HCT116 (cell line): ENCODE measurements around the gene EVI5. TPM values are rescaled to one million over a fixed set of nuclear protein-coding genes. Genes with fewer than 3 reads are reported as not detected.
"Not testable (repeated sequence)": the region's sequence is repeated elsewhere in the genome, so short reads cannot be mapped to it uniquely, and the experiment has no call there.

Experiments
- ATAC-seq: fragments of 200-7000 bp; cut with Tn5 transposase; 2 replicates; pipeline ENCODE4 v1.9.1; 2020; ENCODE audit warnings: mild to moderate bottlenecking, moderate library complexity
- BruUV-seq: library from RNA; stranded (reverse); fragments of 400-500 nt; replicated peaks from 2 replicates; lab custom pipeline; 2021; lab: Mats Ljungman, UMichigan
- CTCF ChIA-PET: fragments of 300-600 bp; sonication (Branson Sonifier 250); formaldehyde crosslinking; loops from one replicate; lab custom pipeline; 2021; ENCODE audit warnings: antibody characterized with exemption; lab: Charles Lee
- POLR2A ChIA-PET: fragments of 300-600, 350-600 bp; sonication (Branson Sonifier 250); formaldehyde crosslinking; loops from one replicate; lab custom pipeline; 2021; ENCODE audit warnings: antibody characterized with exemption; lab: Charles Lee
- RAD21 ChIA-PET, 2 experiments: fragments of 300-600 bp; sonication (Branson Sonifier 250); formaldehyde crosslinking; loops; one replicate each; lab custom pipeline; 2023; ENCODE audit warnings: low total read pairs in 2 of 2; ENCODE audit not compliant: uncharacterized antibody in 2 of 2, unreplicated experiment in 2 of 2, low non-redundant PET in 1 of 2; lab: Charles Lee
- DNase-seq: peaks from one replicate; pipeline ENCODE4 v3.0.0-alpha.2; 2010; ENCODE audit warnings: low read depth, low spot score
- H2AFZ ChIP-seq: fragments of 200-600 bp; shearing (Covaris generic), sonication (generic); 2 replicates; pipeline ENCODE4 v1.6.1; 2017; ENCODE audit warnings: low read depth, mixed run types, mixed read lengths, antibody characterized with exemption, low read length; ENCODE audit not compliant: poor library complexity, severe bottlenecking
- H3K27ac ChIP-seq: 2 replicates; pipeline ENCODE4 v1.5.1; 2012; ENCODE audit warnings: low read depth, low read length
- H3K27me3 ChIP-seq: fragments of 200-600 bp; sonication (generic); 2 replicates; pipeline ENCODE4 v1.6.1; 2016; ENCODE audit warnings: mixed run types, low read length, mixed read lengths; ENCODE audit not compliant: insufficient read depth
- H3K36me3 ChIP-seq, 2 experiments: fragments of 200-500 bp in 1 of 2; fragments of 200-600 bp in 1 of 2; sonication (Bioruptor generic) in 1 of 2; sonication (generic) in 1 of 2; 2 replicates each; pipeline versions ENCODE4 v1.5.1 to v1.6.1; 2014 to 2016; ENCODE audit warnings: low read length in 2 of 2, inconsistent platforms in 1 of 2, mixed read lengths in 1 of 2, mixed run types in 1 of 2; ENCODE audit not compliant: insufficient read depth in 2 of 2, control insufficient read depth in 1 of 2
- H3K4me1 ChIP-seq, 2 experiments: fragments of 200-600 bp in 1 of 2; sonication (generic) in 1 of 2; 2 replicates each; pipeline versions ENCODE4 v1.5.1 to v1.6.1; 2012 to 2017; ENCODE audit warnings: low read length in 2 of 2, inconsistent platforms in 1 of 2, mild to moderate bottlenecking in 1 of 2, mixed read lengths in 1 of 2, mixed run types in 1 of 2, moderate library complexity in 1 of 2; ENCODE audit not compliant: insufficient read depth in 2 of 2, control insufficient read depth in 1 of 2
- H3K4me2 ChIP-seq: fragments of 200-600 bp; sonication (generic); 2 replicates; pipeline ENCODE4 v1.6.1; 2017; ENCODE audit warnings: mixed run types, low read length, mixed read lengths
- H3K4me3 ChIP-seq, 2 experiments: fragments of 200-600 bp in 1 of 2; sonication (generic) in 1 of 2; replicated peaks in 1 of 2; 2 replicates each; pipeline ENCODE4 v1.5.1; 2011 to 2016; ENCODE audit warnings: low read length in 2 of 2, control low read depth in 1 of 2, low read depth in 1 of 2, mild to moderate bottlenecking in 1 of 2, mixed read lengths in 1 of 2, mixed run types in 1 of 2
- H3K79me2 ChIP-seq: fragments of 200-600 bp; sonication (generic); 2 replicates; pipeline ENCODE4 v1.6.1; 2017; ENCODE audit warnings: mild to moderate bottlenecking, mixed run types, low read length, moderate library complexity, mixed read lengths; ENCODE audit not compliant: insufficient read depth
- H3K9ac ChIP-seq: fragments of 200-600 bp; sonication (generic); 2 replicates; pipeline ENCODE4 v1.6.1; 2016; ENCODE audit warnings: low read length, mixed read lengths
- H3K9me2 ChIP-seq: fragments of 200-600 bp; sonication (generic), shearing (Covaris generic); 2 replicates; pipeline ENCODE4 v1.6.1; 2017; ENCODE audit warnings: mixed run types, mild to moderate bottlenecking, moderate library complexity; ENCODE audit not compliant: insufficient read depth
- H3K9me3 ChIP-seq, 2 experiments: fragments of 200-500 bp in 1 of 2; fragments of 200-600 bp in 1 of 2; sonication (Bioruptor generic) in 1 of 2; sonication (generic) in 1 of 2; 2 replicates each; pipeline ENCODE4 v1.6.1; 2014 to 2017; ENCODE audit warnings: low read length in 2 of 2, mixed read lengths in 2 of 2, inconsistent platforms in 1 of 2, low read depth in 1 of 2, mild to moderate bottlenecking in 1 of 2, mixed run types in 1 of 2, moderate library complexity in 1 of 2; ENCODE audit not compliant: control insufficient read depth in 1 of 2, insufficient read depth in 1 of 2
- H4K20me1 ChIP-seq: fragments of 200-600 bp; sonication (generic), shearing (Covaris generic); 2 replicates; pipeline ENCODE4 v1.6.1; 2017; ENCODE audit warnings: mixed run types, mild to moderate bottlenecking, moderate library complexity; ENCODE audit not compliant: insufficient read depth
- CEBPB ChIP-seq: IDR thresholded peaks from 2 replicates; pipeline ENCODE4 v1.6.1; 2012; ENCODE audit warnings: low read depth
- EGR1 ChIP-seq: IDR thresholded peaks from 2 replicates; pipeline ENCODE4 v1.6.1; 2012; ENCODE audit warnings: low read depth
- RAD21 ChIP-seq: IDR thresholded peaks from 2 replicates; pipeline ENCODE4 v1.6.1; 2012; ENCODE audit warnings: low read depth, mild to moderate bottlenecking
- SIN3A ChIP-seq: IDR thresholded peaks from 2 replicates; pipeline ENCODE4 v1.6.1; 2012; ENCODE audit warnings: low read depth
- intact Hi-C: fragments of 100-400 bp; cut with micrococcal nuclease; formaldehyde crosslinking; loops from 2 replicates; pipeline ENCODE4 v1.10.0; 2022
- total RNA-seq: library from RNA; stranded (reverse); gene quantifications from one replicate; pipeline ENCODE4 v1.2.1, GENCODE V29; 2021; ENCODE audit not compliant: unreplicated experiment
- TF ChIP-seq, protein P1 (sequence below): IDR thresholded peaks from 2 replicates; pipeline ENCODE4 v1.6.1; 2012; ENCODE audit warnings: low read depth

Gene EVI5
- total RNA-seq, 1 experiment from 2014 or later: 21.8 TPM

DNA sequence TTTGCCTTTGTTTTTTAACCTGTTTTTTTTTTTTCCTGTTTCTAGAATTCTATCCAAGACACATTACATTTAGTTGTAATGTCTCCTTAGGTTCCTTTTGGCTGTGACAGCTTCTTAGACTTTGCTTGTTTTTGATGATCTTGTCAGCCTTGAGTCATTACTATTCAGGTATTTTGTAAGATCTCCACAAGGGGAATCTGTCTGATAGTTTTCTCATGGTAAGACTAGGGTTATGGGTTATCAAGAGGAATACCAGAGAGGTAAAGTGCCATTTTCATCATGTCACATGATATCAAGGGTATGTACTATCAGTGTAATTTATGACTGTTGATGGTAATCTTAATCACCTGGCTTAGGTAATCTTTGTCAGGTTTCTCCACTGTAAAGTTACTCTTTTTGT, 199.1 kb downstream of the EVI5 start:
- intact Hi-C loops: no loop called here
- Histone ChIP-seq H4K20me1 (no peaks in the 10 kb centered on the region; the same call in 1 of the 2 replicates), H3K79me2 (no peaks in the 10 kb centered on the region), H3K36me3 (no peaks in the 10 kb centered on the region), H3K27me3 (no peaks in the 10 kb centered on the region), H3K4me3 (no peak overlapping the region), H3K27ac (no peak overlapping the region), H3K9me2 (no peaks in the 10 kb centered on the region), H2AFZ (no peak overlapping the region), H3K9ac (no peak overlapping the region), H3K9me3 (no peaks in the 10 kb centered on the region), H3K4me1 (peaks cover 0 to 8% of the 10 kb centered on the region in 2 experiments; a peak in 2 of 4 replicates), H3K4me2 (no peak overlapping the region)
- no peak for DNase-seq
- ChIA-PET CTCF (no interaction called here), POLR2A (no interaction called here), RAD21 (no interaction called here)
- ATAC-seq: no peak
- no TSS peak for BruUV-seq
- TF ChIP-seq, protein P1, sequence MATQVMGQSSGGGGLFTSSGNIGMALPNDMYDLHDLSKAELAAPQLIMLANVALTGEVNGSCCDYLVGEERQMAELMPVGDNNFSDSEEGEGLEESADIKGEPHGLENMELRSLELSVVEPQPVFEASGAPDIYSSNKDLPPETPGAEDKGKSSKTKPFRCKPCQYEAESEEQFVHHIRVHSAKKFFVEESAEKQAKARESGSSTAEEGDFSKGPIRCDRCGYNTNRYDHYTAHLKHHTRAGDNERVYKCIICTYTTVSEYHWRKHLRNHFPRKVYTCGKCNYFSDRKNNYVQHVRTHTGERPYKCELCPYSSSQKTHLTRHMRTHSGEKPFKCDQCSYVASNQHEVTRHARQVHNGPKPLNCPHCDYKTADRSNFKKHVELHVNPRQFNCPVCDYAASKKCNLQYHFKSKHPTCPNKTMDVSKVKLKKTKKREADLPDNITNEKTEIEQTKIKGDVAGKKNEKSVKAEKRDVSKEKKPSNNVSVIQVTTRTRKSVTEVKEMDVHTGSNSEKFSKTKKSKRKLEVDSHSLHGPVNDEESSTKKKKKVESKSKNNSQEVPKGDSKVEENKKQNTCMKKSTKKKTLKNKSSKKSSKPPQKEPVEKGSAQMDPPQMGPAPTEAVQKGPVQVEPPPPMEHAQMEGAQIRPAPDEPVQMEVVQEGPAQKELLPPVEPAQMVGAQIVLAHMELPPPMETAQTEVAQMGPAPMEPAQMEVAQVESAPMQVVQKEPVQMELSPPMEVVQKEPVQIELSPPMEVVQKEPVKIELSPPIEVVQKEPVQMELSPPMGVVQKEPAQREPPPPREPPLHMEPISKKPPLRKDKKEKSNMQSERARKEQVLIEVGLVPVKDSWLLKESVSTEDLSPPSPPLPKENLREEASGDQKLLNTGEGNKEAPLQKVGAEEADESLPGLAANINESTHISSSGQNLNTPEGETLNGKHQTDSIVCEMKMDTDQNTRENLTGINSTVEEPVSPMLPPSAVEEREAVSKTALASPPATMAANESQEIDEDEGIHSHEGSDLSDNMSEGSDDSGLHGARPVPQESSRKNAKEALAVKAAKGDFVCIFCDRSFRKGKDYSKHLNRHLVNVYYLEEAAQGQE: no peak
- TF ChIP-seq SIN3A: no peak
- no peak for TF ChIP-seq EGR1
- no peak for TF ChIP-seq CEBPB
- TF ChIP-seq RAD21: no peak

DNA sequence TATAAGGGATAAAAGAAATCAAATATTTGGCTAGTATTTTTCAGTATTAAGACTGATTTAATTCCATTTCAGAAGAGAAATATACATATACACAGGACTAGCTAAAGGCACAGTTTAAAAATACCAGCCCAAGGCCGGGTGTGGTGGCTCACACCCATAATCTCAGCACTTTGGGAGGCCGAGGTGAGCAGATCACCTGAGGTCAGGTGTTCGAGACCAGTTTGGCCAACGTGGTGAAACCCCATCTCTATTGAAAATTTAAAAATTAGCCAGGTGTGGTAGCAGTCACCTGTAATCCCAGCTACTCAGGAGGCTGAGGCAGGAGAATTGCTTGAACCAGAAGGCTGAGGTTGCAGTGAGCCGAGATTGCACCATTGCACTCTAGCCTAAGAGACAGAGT, 200.1 kb downstream of the EVI5 start:
- H3K36me3 ChIP-seq, H3K9me2 ChIP-seq, ATAC-seq, intact Hi-C loops, H2AFZ ChIP-seq, H4K20me1 ChIP-seq, H3K9me3 ChIP-seq, H3K4me2 ChIP-seq, CTCF ChIA-PET, DNase-seq, H3K4me1 ChIP-seq, H3K27ac ChIP-seq, POLR2A ChIA-PET, H3K79me2 ChIP-seq, BruUV-seq, H3K9ac ChIP-seq, H3K27me3 ChIP-seq, H3K4me3 ChIP-seq, RAD21 ChIA-PET: not testable (repeated sequence)
